Smooth muscle cell (in vitro differentiated cells): ENCODE results near the gene FAM47E. TPM values are rescaled to one million over a fixed set of nuclear protein-coding genes. Genes with fewer than 3 reads are reported as not detected.

Experiments
- DNase-seq: peaks from one replicate; lab custom pipeline; 2025; ENCODE audit not compliant: unreplicated experiment; lab: John Stamatoyannopoulos, UW
- H2AFZ ChIP-seq: fragments of 200-600 bp; sonication (generic); 2 replicates; pipeline ENCODE4 v1.6.0; 2016; ENCODE audit warnings: antibody characterized with exemption, low read depth, mild to moderate bottlenecking
- H3F3A ChIP-seq: fragments of 200-600 bp; sonication (generic); 2 replicates; pipeline ENCODE4 v1.6.0; 2017; ENCODE audit warnings: antibody characterized with exemption, low read depth
- H3K27ac ChIP-seq: fragments of 200-600 bp; sonication (generic); 2 replicates; pipeline ENCODE4 v1.5.1; 2016; ENCODE audit warnings: low read depth, mild to moderate bottlenecking
- H3K27me3 ChIP-seq: fragments of 200-600 bp; sonication (generic); 2 replicates; pipeline ENCODE4 v1.6.1; 2016; ENCODE audit warnings: low read depth, mild to moderate bottlenecking
- H3K36me3 ChIP-seq: fragments of 200-600 bp; sonication (generic); 2 replicates; pipeline ENCODE4 v1.5.1; 2016; ENCODE audit warnings: low read depth
- H3K4me1 ChIP-seq: fragments of 200-600 bp; sonication (generic); 2 replicates; pipeline ENCODE4 v1.5.1; 2016; ENCODE audit warnings: low read depth
- H3K4me2 ChIP-seq: fragments of 200-600 bp; sonication (generic); 2 replicates; pipeline ENCODE4 v1.6.0; 2016; ENCODE audit warnings: mild to moderate bottlenecking
- H3K4me3 ChIP-seq: fragments of 200-600 bp; sonication (generic); 2 replicates; pipeline ENCODE4 v1.5.1; 2016; ENCODE audit warnings: mild to moderate bottlenecking
- H3K79me2 ChIP-seq: fragments of 200-600 bp; sonication (generic); 2 replicates; pipeline ENCODE4 v1.6.0; 2016; ENCODE audit warnings: low read depth, mild to moderate bottlenecking
- H3K9ac ChIP-seq: fragments of 200-600 bp; sonication (generic); 2 replicates; pipeline ENCODE4 v1.6.0; 2016; ENCODE audit warnings: low read depth
- H3K9me3 ChIP-seq: fragments of 200-600 bp; sonication (generic); replicated peaks from 2 replicates; pipeline ENCODE4 v1.5.1; 2016; ENCODE audit warnings: low read depth
- H4K20me1 ChIP-seq: fragments of 200-600 bp; sonication (generic); 2 replicates; pipeline ENCODE4 v1.6.0; 2016; ENCODE audit warnings: low read depth
- CTCF ChIP-seq: fragments of 200-600 bp; sonication (generic); IDR thresholded peaks from 2 replicates; pipeline ENCODE4 v1.5.1; 2017; ENCODE audit warnings: borderline replicate concordance, mild to moderate bottlenecking, antibody characterized with exemption; ENCODE audit not compliant: insufficient read depth, poor library complexity, severe bottlenecking
- WGBS: methylation state at CpG from one replicate; pipeline ENCODE4 v1.1.7; 2016; ENCODE audit warnings: low lambda C conversion rate; 5-methylcytosine and 5-hydroxymethylcytosine counted together
- polyA plus RNA-seq: library from polyadenylated mRNA; unstranded; fragments of >200 nt; fragmentation: Nextera tagmentation; extraction: Ambion mirVana; gene quantifications from 2 replicates; pipeline ENCODE4 v1.2.1, GENCODE V29; 2016
- total RNA-seq: library from RNA; depleted of rRNA; stranded (reverse); fragments of >200 nt; gene quantifications from 2 replicates; pipeline ENCODE4 v1.2.3, GENCODE V29; 2014

Gene FAM47E
- total and polyA plus RNA-seq, 2 experiments from 2014 or later: 0.63 to 0.73 TPM

GRCh38 chr4:76235407-76235806 lies 16.1 kb upstream of the FAM47E start:
- peaks cover 3% of the 10 kb centered on the region for H3K9me3 ChIP-seq
- no peaks in the 10 kb centered on the region for H3K4me1 ChIP-seq
- TF ChIP-seq CTCF: no peak
- H3K9ac ChIP-seq: no peak overlapping the region
- DNase-seq: no peak
- no peaks in the 10 kb centered on the region for H3K79me2 ChIP-seq
- H3K36me3 ChIP-seq: no peaks in the 10 kb centered on the region
- H3F3A ChIP-seq: no peaks in the 10 kb centered on the region
- 93% methylated on average over 2 of the region's 2 CpGs for WGBS
- H4K20me1 ChIP-seq: no peaks in the 10 kb centered on the region
- no peak overlapping the region for H3K4me2 ChIP-seq
- H3K27me3 ChIP-seq: no peaks in the 10 kb centered on the region
- no peak overlapping the region for H2AFZ ChIP-seq
- peak overlapping the region; percentile 3 for H3K27ac ChIP-seq
- no peak overlapping the region for H3K4me3 ChIP-seq

- Histone ChIP-seq H2AFZ (no peak overlapping the region), H3K4me2 (no peak overlapping the region), H3K36me3 (no peaks in the 10 kb centered on the region), H3K79me2 (no peaks in the 10 kb centered on the region), H3K4me3 (no peak overlapping the region), H3K27ac (peak overlapping the region; percentile 35), H4K20me1 (no peaks in the 10 kb centered on the region), H3K9ac (no peak overlapping the region), H3K27me3 (no peaks in the 10 kb centered on the region), H3K9me3 (peaks cover 3% of the 10 kb centered on the region), H3F3A (no peaks in the 10 kb centered on the region), H3K4me1 (no peaks in the 10 kb centered on the region)
- no peak for TF ChIP-seq CTCF
- 34% methylated on average over 1 of the region's 1 CpG for WGBS
- no peak for DNase-seq
Observed at GRCh38 chr4:76235915-76236314, 15.6 kb upstream of the FAM47E start.

- Histone ChIP-seq H3K79me2 (no peaks in the 10 kb centered on the region), H4K20me1 (no peaks in the 10 kb centered on the region), H3K4me3 (no peak overlapping the region), H3K9ac (no peak overlapping the region), H3K27me3 (no peaks in the 10 kb centered on the region), H3F3A (no peaks in the 10 kb centered on the region), H3K36me3 (no peaks in the 10 kb centered on the region), H3K27ac (no peak overlapping the region), H3K9me3 (peaks cover 3% of the 10 kb centered on the region), H2AFZ (no peak overlapping the region), H3K4me2 (no peak overlapping the region), H3K4me1 (no peaks in the 10 kb centered on the region)
- WGBS: 92% methylated on average over 4 of the region's 4 CpGs
- TF ChIP-seq CTCF: no peak
- no peak for DNase-seq
Observed at GRCh38 chr4:76238236-76238635, 13.3 kb upstream of the FAM47E start.

GRCh38 chr4:76238701-76239100 lies 12.8 kb upstream of the FAM47E start:
- H4K20me1 ChIP-seq: no peaks in the 10 kb centered on the region
- H3K27me3 ChIP-seq: no peaks in the 10 kb centered on the region
- no peaks in the 10 kb centered on the region for H3K36me3 ChIP-seq
- no peak overlapping the region for H3K4me2 ChIP-seq
- peaks cover 3% of the 10 kb centered on the region for H3K9me3 ChIP-seq
- no peak overlapping the region for H3K9ac ChIP-seq
- no peaks in the 10 kb centered on the region for H3F3A ChIP-seq
- H2AFZ ChIP-seq: no peak overlapping the region
- no peak overlapping the region for H3K27ac ChIP-seq
- no peak for DNase-seq
- no peak for TF ChIP-seq CTCF
- no peaks in the 10 kb centered on the region for H3K4me1 ChIP-seq
- H3K79me2 ChIP-seq: no peaks in the 10 kb centered on the region
- no peak overlapping the region for H3K4me3 ChIP-seq
